Measurements from ENCODE around the gene MAP2K5.

DNA sequence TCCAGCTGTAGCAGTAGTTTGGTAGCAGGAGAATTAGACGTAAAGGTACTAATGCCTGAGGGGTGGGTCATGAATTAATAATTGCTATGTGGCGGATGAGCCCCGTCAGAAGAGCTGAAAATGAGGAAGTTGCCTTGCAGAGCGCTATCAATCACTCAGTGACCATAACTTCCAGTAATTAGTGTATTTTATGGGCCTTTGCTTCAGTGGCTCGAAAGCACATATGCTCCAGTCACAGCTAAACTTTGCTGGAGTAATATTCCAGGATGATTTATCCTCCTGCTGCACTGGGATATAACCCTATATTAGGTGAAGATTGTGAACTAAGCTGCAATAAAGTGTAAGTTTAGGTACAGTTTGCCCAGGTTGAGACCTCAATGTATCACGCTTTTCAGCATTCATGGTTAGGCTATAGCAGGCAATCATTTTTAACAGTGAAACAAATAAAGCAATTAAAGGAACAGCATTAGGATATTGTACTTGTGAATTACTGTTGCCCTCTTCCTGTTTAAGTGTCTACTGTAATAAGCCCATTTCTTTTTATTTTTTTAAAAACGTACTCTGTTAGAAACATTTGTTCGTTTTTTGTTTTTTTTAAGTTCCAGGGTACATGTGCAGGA, 178.2 kb downstream of the MAP2K5 start:
- TF ChIP-seq, protein P1, sequence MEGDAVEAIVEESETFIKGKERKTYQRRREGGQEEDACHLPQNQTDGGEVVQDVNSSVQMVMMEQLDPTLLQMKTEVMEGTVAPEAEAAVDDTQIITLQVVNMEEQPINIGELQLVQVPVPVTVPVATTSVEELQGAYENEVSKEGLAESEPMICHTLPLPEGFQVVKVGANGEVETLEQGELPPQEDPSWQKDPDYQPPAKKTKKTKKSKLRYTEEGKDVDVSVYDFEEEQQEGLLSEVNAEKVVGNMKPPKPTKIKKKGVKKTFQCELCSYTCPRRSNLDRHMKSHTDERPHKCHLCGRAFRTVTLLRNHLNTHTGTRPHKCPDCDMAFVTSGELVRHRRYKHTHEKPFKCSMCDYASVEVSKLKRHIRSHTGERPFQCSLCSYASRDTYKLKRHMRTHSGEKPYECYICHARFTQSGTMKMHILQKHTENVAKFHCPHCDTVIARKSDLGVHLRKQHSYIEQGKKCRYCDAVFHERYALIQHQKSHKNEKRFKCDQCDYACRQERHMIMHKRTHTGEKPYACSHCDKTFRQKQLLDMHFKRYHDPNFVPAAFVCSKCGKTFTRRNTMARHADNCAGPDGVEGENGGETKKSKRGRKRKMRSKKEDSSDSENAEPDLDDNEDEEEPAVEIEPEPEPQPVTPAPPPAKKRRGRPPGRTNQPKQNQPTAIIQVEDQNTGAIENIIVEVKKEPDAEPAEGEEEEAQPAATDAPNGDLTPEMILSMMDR (IDR thresholded peaks at IDR 0.05; ENCODE audit: poor library complexity), result no peak
- TF ChIP-seq EZH2 (IDR thresholded peaks at IDR 0.05; ENCODE audit: borderline replicate concordance) (no peak), EZH2phosphoT487 (IDR thresholded peaks at IDR 0.05; ENCODE audit: low read depth, severe bottlenecking, unreplicated experiment) (no peak)
